Testis (tissue), 3 donors: ENCODE measurements around the gene ATF5. TPM values are rescaled to one million over a fixed set of nuclear protein-coding genes. Genes with fewer than 3 reads are reported as not detected.

Experiments used
- DNase-seq: peaks from one replicate; pipeline ENCODE4 v3.0.0-alpha.2; 2019
- H3K27ac ChIP-seq, 2 donors: fragments of 200-600 bp; sonication (generic); one replicate each; pipeline ENCODE4 v1.5.1; 2019
- H3K27me3 ChIP-seq: fragments of 200-600 bp; sonication (generic); one replicate; pipeline ENCODE4 v1.5.1; 2019
- H3K36me3 ChIP-seq: fragments of 200-600 bp; sonication (generic); one replicate; pipeline ENCODE4 v1.5.1; 2017; ENCODE audit warnings: low read depth; ENCODE audit errors: missing control alignments
- H3K4me1 ChIP-seq: fragments of 200-600 bp; sonication (generic); one replicate; pipeline ENCODE4 v1.5.1; 2019
- H3K4me3 ChIP-seq, 2 donors: fragments of 200-600 bp; sonication (generic); one replicate each; pipeline ENCODE4 v1.5.1; 2017 to 2019
- H3K9me3 ChIP-seq: fragments of 200-600 bp; sonication (generic); one replicate; pipeline ENCODE4 v1.5.1; 2017
- CTCF ChIP-seq, 3 experiments: fragments of 450-650 bp in 2 of 3; fragments of 200-600 bp in 1 of 3; sonication (generic) in 1 of 3; IDR thresholded peaks; one replicate each; pipeline ENCODE4 v1.5.1; 2016 to 2019; ENCODE audit warnings: antibody characterized with exemption in 3 of 3, mild to moderate bottlenecking in 2 of 3, moderate library complexity in 1 of 3
- POLR2A ChIP-seq: fragments of 450-650 bp; IDR thresholded peaks from one replicate; pipeline ENCODE4 v1.6.1; 2017; ENCODE audit warnings: antibody characterized with exemption, mild to moderate bottlenecking, moderate library complexity
- WGBS, 2 donors: methylation state at CpG; one replicate each; pipeline ENCODE4 v1.1.5; 2018; 5-methylcytosine and 5-hydroxymethylcytosine counted together
- intact Hi-C: fragments of 100-400 bp; cut with DNase I; formaldehyde crosslinking; loops from one replicate; pipeline ENCODE4 v1.15.1; 2023; ENCODE audit warnings: low total_unique reads
- polyA plus RNA-seq: library from polyadenylated mRNA; stranded (reverse); fragments of 350-450 nt; fragmentation: Illumina TruSeq; extraction: RNeasy Lipid Tissue Mini Kit (QIAGEN cat#74804); gene quantifications from one replicate; pipeline ENCODE4 v1.2.3, GENCODE V29; 2014; ENCODE audit warnings: low read depth, low replicate concordance; ENCODE audit not compliant: insufficient read depth
- total RNA-seq, 2 donors: library from RNA; depleted of rRNA; stranded (reverse); fragments of >200 nt; gene quantifications; one replicate each; pipeline ENCODE4 v1.2.3, GENCODE V29; 2016

Gene ATF5
- total and polyA plus RNA-seq, 3 donors from 2014 or later = 31.3 to 64.5 (median 38.5) TPM

- no peak for DNase-seq
- no peaks in the 10 kb centered on the region for H3K9me3 ChIP-seq
- H3K36me3 ChIP-seq = no peaks in the 10 kb centered on the region
- H3K4me3 ChIP-seq = peak overlapping the region; percentile 86 to 98
- intact Hi-C loops = no loop called here
- peak overlapping the region; percentile 93 to 96 for H3K27ac ChIP-seq
- TF ChIP-seq CTCF (IDR thresholded peaks at IDR 0.05) = no peak
- no peak for TF ChIP-seq POLR2A
- no peaks in the 10 kb centered on the region for H3K27me3 ChIP-seq
- H3K4me1 ChIP-seq = peaks cover 14% of the 10 kb centered on the region
- WGBS, 2 donors = 34 to 43% methylated on average over 12 to 15 of the region's 15 CpGs
Measured at GRCh38 chr19:49930483-49931011, 1.5 kb downstream of the ATF5 start.

- no peak overlapping the region for H3K4me3 ChIP-seq
- H3K27ac ChIP-seq = peak overlapping the region in 1 of 2 donors; percentile 93
- no peak for DNase-seq
- WGBS, 2 donors = 82 to 91% methylated on average over 7 of the region's 7 CpGs
- TF ChIP-seq CTCF (IDR thresholded peaks at IDR 0.05) (no peak), POLR2A (no peak)
- no peaks in the 10 kb centered on the region for H3K36me3 ChIP-seq
- H3K27me3 ChIP-seq = no peaks in the 10 kb centered on the region
- H3K4me1 ChIP-seq = peaks cover 14% of the 10 kb centered on the region
- intact Hi-C loops = no loop called here
- H3K9me3 ChIP-seq = no peaks in the 10 kb centered on the region
Measured at GRCh38 chr19:49931293-49932040, 2.5 kb downstream of the ATF5 start.

- intact Hi-C loops = no loop called here
- no peak for DNase-seq
- no peaks in the 10 kb centered on the region for H3K9me3 ChIP-seq
- no peaks in the 10 kb centered on the region for H3K36me3 ChIP-seq
- no peak overlapping the region for H3K4me3 ChIP-seq
- 90 to 92% methylated on average over 5 of the region's 5 CpGs for WGBS, 2 donors
- H3K27ac ChIP-seq = no peak overlapping the region
- no peaks in the 10 kb centered on the region for H3K27me3 ChIP-seq
- peaks cover 14% of the 10 kb centered on the region for H3K4me1 ChIP-seq
- TF ChIP-seq CTCF (IDR thresholded peaks at IDR 0.05) = no peak
- no peak for TF ChIP-seq POLR2A
Measured at GRCh38 chr19:49932041-49932451, 3.0 kb downstream of the ATF5 start.

GRCh38 chr19:49932731-49933131 lies 3.7 kb downstream of the ATF5 start:
- no peak for TF ChIP-seq POLR2A
- no peak for TF ChIP-seq CTCF (IDR thresholded peaks at IDR 0.05)
- Histone ChIP-seq H3K36me3 (no peaks in the 10 kb centered on the region), H3K4me1 (peaks cover 9% of the 10 kb centered on the region), H3K27ac (no peak overlapping the region), H3K4me3 (no peak overlapping the region), H3K27me3 (no peaks in the 10 kb centered on the region), H3K9me3 (no peaks in the 10 kb centered on the region)
- DNase-seq = no peak
- intact Hi-C loops = no loop called here
- WGBS, 2 donors = 88 to 94% methylated on average over 23 to 25 of the region's 25 CpGs

- DNase-seq = no peak
- WGBS, 2 donors = 80 to 86% methylated on average over 8 of the region's 8 CpGs
- H3K27me3 ChIP-seq = no peaks in the 10 kb centered on the region
- H3K4me1 ChIP-seq = peaks cover 7% of the 10 kb centered on the region
- H3K27ac ChIP-seq = no peak overlapping the region
- no peaks in the 10 kb centered on the region for H3K9me3 ChIP-seq
- intact Hi-C loops = no loop called here
- no peak for TF ChIP-seq POLR2A
- no peak for TF ChIP-seq CTCF (IDR thresholded peaks at IDR 0.05)
- H3K4me3 ChIP-seq = no peak overlapping the region
- no peaks in the 10 kb centered on the region for H3K36me3 ChIP-seq
Measured at GRCh38 chr19:49933643-49934042, 4.6 kb downstream of the ATF5 start.
